ENCODE data around the gene NFIB. TPM values are rescaled to one million over a fixed set of nuclear protein-coding genes. Genes with fewer than 3 reads are reported as not detected.

NFIB gene
- total and polyA plus RNA-seq, 2 donors (not counting 1 experiment from before 2014, with no cell fraction given): 29.3 to 36.3 TPM

- no peaks in the 10 kb centered on the region for H3K79me2 ChIP-seq (ENCODE audit: control insufficient read depth, insufficient read depth, low read length)
- no peak overlapping the region for H3K27ac ChIP-seq (ENCODE audit: insufficient read depth, low read length)
- H3K4me3 ChIP-seq (replicated peaks in 1 of 4; ENCODE audit: control extremely low read depth in 1 of 4, insufficient read depth in 1 of 4, low read depth in 3 of 4, low read length in 4 of 4): no peak overlapping the region
- peak in 1 of 2 donors; percentile 14 for DNase-seq (ENCODE audit: low read depth in 2 of 2)
- H3K36me3 ChIP-seq (ENCODE audit: control insufficient read depth, insufficient read depth, low read length): no peaks in the 10 kb centered on the region
- no peak overlapping the region for H3K9ac ChIP-seq (ENCODE audit: insufficient read depth, low read length)
- no peak overlapping the region for H2AFZ ChIP-seq (ENCODE audit: low read length)
- H3K4me1 ChIP-seq (ENCODE audit: control insufficient read depth, extremely low read depth, insufficient read depth, low read length): peaks cover 6% of the 10 kb centered on the region
- TF ChIP-seq CTCF (conservative IDR thresholded peaks at IDR 0.05 in 1 of 2, IDR thresholded peaks at IDR 0.05 in 1 of 2; ENCODE audit: low read depth in 1 of 2, low read length in 2 of 2) (no peak), EZH2 (IDR thresholded peaks at IDR 0.05; ENCODE audit: low read length, missing control alignments) (no peak)
- H3K9me3 ChIP-seq (ENCODE audit: control insufficient read depth, insufficient read depth, low read depth, low read length): no peaks in the 10 kb centered on the region
- no peaks in the 10 kb centered on the region for H4K20me1 ChIP-seq (ENCODE audit: control insufficient read depth, extremely low read depth, insufficient read depth, low read length)
- H3K4me2 ChIP-seq (ENCODE audit: extremely low read depth, insufficient read depth, low read length): peak overlapping the region; percentile 21
- H3K27me3 ChIP-seq (ENCODE audit: control insufficient read depth, insufficient read depth, low read length): no peaks in the 10 kb centered on the region
Measured at GRCh38 chr9:14236591-14236990, 77.3 kb downstream of the NFIB start.

GRCh38 chr9:14232111-14232510, 81.8 kb downstream of the NFIB start:
- Histone ChIP-seq H3K27ac (ENCODE audit: insufficient read depth, low read length) (no peak overlapping the region), H2AFZ (ENCODE audit: low read length) (no peak overlapping the region), H3K4me2 (ENCODE audit: extremely low read depth, insufficient read depth, low read length) (no peak overlapping the region), H3K36me3 (ENCODE audit: control insufficient read depth, insufficient read depth, low read length) (no peaks in the 10 kb centered on the region), H4K20me1 (ENCODE audit: control insufficient read depth, extremely low read depth, insufficient read depth, low read length) (no peaks in the 10 kb centered on the region), H3K4me3 (replicated peaks in 1 of 4; ENCODE audit: control extremely low read depth in 1 of 4, insufficient read depth in 1 of 4, low read depth in 3 of 4, low read length in 4 of 4) (no peak overlapping the region), H3K9ac (ENCODE audit: insufficient read depth, low read length) (no peak overlapping the region), H3K27me3 (ENCODE audit: control insufficient read depth, insufficient read depth, low read length) (no peaks in the 10 kb centered on the region), H3K4me1 (ENCODE audit: control insufficient read depth, extremely low read depth, insufficient read depth, low read length) (peaks cover 2% of the 10 kb centered on the region), H3K9me3 (ENCODE audit: control insufficient read depth, insufficient read depth, low read depth, low read length) (no peaks in the 10 kb centered on the region), H3K79me2 (ENCODE audit: control insufficient read depth, insufficient read depth, low read length) (no peaks in the 10 kb centered on the region)
- DNase-seq (ENCODE audit: low read depth in 2 of 2): no peak
- TF ChIP-seq EZH2 (IDR thresholded peaks at IDR 0.05; ENCODE audit: low read length, missing control alignments) (no peak), CTCF (conservative IDR thresholded peaks at IDR 0.05 in 1 of 2, IDR thresholded peaks at IDR 0.05 in 1 of 2; ENCODE audit: low read depth in 1 of 2, low read length in 2 of 2) (no peak)

GRCh38 chr9:14231196-14231990, 82.5 kb downstream of the NFIB start:
- no peak overlapping the region for H3K9ac ChIP-seq (ENCODE audit: insufficient read depth, low read length)

More at GRCh38 chr9:14231196-14231990, 82.5 kb downstream of the NFIB start:
- TF ChIP-seq EZH2 (IDR thresholded peaks at IDR 0.05; ENCODE audit: low read length, missing control alignments) (no peak), CTCF (conservative IDR thresholded peaks at IDR 0.05 in 1 of 2, IDR thresholded peaks at IDR 0.05 in 1 of 2; ENCODE audit: low read depth in 1 of 2, low read length in 2 of 2) (no peak)
- H3K36me3 ChIP-seq (ENCODE audit: control insufficient read depth, insufficient read depth, low read length): no peaks in the 10 kb centered on the region
- no peak for DNase-seq (ENCODE audit: low read depth in 2 of 2)
- H3K4me3 ChIP-seq (replicated peaks in 1 of 4; ENCODE audit: control extremely low read depth in 1 of 4, insufficient read depth in 1 of 4, low read depth in 3 of 4, low read length in 4 of 4): no peak overlapping the region
- H2AFZ ChIP-seq (ENCODE audit: low read length): no peak overlapping the region
- no peaks in the 10 kb centered on the region for H3K27me3 ChIP-seq (ENCODE audit: control insufficient read depth, insufficient read depth, low read length)
- H3K27ac ChIP-seq (ENCODE audit: insufficient read depth, low read length): no peak overlapping the region
- no peaks in the 10 kb centered on the region for H3K9me3 ChIP-seq (ENCODE audit: control insufficient read depth, insufficient read depth, low read depth, low read length)
- no peak overlapping the region for H3K4me2 ChIP-seq (ENCODE audit: extremely low read depth, insufficient read depth, low read length)
- H3K79me2 ChIP-seq (ENCODE audit: control insufficient read depth, insufficient read depth, low read length): no peaks in the 10 kb centered on the region
- no peaks in the 10 kb centered on the region for H4K20me1 ChIP-seq (ENCODE audit: control insufficient read depth, extremely low read depth, insufficient read depth, low read length)
- H3K4me1 ChIP-seq (ENCODE audit: control insufficient read depth, extremely low read depth, insufficient read depth, low read length): no peaks in the 10 kb centered on the region
